GM12873 (cell line): ENCODE measurements around the gene MED1.

ENCODE experiments used
- TF ChIP-seq, protein P1 (sequence below): IDR thresholded peaks from 2 replicates; pipeline ENCODE4 v1.5.1; 2012; ENCODE audit warnings: low read depth, mild to moderate bottlenecking, moderate library complexity, low read length, control low read depth; ENCODE audit not compliant: insufficient read depth; ENCODE audit errors: missing control alignments

MED1 gene, protein sequence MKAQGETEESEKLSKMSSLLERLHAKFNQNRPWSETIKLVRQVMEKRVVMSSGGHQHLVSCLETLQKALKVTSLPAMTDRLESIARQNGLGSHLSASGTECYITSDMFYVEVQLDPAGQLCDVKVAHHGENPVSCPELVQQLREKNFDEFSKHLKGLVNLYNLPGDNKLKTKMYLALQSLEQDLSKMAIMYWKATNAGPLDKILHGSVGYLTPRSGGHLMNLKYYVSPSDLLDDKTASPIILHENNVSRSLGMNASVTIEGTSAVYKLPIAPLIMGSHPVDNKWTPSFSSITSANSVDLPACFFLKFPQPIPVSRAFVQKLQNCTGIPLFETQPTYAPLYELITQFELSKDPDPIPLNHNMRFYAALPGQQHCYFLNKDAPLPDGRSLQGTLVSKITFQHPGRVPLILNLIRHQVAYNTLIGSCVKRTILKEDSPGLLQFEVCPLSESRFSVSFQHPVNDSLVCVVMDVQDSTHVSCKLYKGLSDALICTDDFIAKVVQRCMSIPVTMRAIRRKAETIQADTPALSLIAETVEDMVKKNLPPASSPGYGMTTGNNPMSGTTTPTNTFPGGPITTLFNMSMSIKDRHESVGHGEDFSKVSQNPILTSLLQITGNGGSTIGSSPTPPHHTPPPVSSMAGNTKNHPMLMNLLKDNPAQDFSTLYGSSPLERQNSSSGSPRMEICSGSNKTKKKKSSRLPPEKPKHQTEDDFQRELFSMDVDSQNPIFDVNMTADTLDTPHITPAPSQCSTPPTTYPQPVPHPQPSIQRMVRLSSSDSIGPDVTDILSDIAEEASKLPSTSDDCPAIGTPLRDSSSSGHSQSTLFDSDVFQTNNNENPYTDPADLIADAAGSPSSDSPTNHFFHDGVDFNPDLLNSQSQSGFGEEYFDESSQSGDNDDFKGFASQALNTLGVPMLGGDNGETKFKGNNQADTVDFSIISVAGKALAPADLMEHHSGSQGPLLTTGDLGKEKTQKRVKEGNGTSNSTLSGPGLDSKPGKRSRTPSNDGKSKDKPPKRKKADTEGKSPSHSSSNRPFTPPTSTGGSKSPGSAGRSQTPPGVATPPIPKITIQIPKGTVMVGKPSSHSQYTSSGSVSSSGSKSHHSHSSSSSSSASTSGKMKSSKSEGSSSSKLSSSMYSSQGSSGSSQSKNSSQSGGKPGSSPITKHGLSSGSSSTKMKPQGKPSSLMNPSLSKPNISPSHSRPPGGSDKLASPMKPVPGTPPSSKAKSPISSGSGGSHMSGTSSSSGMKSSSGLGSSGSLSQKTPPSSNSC (N-terminal part only)

GRCh38 chr17:39450847-39451581, at the start of gene MED1:
MED1 (minus strand) TSS chr17:39451263; CDS start chr17:39451062, 201 bp downstream.
- TF ChIP-seq, protein P1, sequence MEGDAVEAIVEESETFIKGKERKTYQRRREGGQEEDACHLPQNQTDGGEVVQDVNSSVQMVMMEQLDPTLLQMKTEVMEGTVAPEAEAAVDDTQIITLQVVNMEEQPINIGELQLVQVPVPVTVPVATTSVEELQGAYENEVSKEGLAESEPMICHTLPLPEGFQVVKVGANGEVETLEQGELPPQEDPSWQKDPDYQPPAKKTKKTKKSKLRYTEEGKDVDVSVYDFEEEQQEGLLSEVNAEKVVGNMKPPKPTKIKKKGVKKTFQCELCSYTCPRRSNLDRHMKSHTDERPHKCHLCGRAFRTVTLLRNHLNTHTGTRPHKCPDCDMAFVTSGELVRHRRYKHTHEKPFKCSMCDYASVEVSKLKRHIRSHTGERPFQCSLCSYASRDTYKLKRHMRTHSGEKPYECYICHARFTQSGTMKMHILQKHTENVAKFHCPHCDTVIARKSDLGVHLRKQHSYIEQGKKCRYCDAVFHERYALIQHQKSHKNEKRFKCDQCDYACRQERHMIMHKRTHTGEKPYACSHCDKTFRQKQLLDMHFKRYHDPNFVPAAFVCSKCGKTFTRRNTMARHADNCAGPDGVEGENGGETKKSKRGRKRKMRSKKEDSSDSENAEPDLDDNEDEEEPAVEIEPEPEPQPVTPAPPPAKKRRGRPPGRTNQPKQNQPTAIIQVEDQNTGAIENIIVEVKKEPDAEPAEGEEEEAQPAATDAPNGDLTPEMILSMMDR: no peak

- TF ChIP-seq, protein P1: no peak
These were observed 36.9 kb upstream of the MED1 start for GRCh38 chr17:39487946-39488345.

- TF ChIP-seq, protein P1: no peak
These were observed 35.2 kb upstream of the MED1 start for GRCh38 chr17:39486242-39486641.

GRCh38 chr17:39485555-39485954, 34.5 kb upstream of the MED1 start:
- TF ChIP-seq, protein P1: no peak

DNA sequence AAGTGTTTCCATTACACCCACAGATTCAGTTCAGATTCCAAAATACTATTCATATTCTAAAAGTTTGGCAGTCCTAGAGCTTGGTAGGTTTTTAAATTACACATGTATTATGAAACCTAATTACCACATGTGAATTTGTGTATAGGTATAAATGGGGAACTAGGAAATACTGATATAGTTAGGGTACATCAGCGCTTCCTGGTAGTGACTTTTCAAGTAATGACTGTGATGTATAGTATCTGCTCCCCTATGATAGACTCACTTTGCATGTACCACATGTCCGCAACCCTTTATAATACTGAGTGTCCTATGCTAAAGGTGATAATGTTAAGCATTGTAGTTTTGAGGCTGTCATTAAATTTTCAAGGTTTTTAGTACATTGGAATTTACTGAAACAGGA, 33.1 kb upstream of the MED1 start:
- TF ChIP-seq, protein P1: no peak

DNA sequence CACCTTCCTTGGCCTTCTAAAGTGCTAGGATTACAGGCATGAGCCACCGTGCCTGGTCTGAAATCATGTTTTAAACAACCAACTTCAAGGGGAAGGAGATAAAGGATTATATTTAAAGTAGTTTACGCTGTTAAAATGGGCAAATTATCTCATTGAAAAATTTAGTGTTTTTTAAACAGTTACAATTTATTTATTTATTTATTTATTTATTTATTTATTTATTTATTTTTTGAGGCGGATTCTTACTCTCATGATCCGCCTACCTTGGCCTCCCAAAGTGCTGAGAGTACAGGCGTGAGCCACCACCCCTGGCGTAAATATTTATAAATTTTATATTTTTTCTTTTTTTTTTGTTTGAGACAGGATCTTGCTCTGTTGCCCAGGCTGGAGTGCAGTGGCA, 32.4 kb upstream of the MED1 start:
- TF ChIP-seq, protein P1: no peak
